Natural killer cell (primary cell): ENCODE data around the gene ASTN2. TPM values are rescaled to one million over a fixed set of nuclear protein-coding genes. Genes with fewer than 3 reads are reported as not detected.

ENCODE experiments used
- ATAC-seq, 3 donors: fragments of 150-1000 bp in 2 of 3; fragments of 200-7000 bp in 1 of 3; cut with Tn5 transposase; 1 replicate in 1 of 3; 2 replicates in 2 of 3; pipeline ENCODE4 v1.10.0; 2021; ENCODE audit warnings: mild to moderate bottlenecking in 2 of 3, moderate library complexity in 2 of 3
- DNase-seq, 2 donors: peaks; one replicate each; pipeline versions ENCODE4 v3.0.0 to v3.0.0-alpha.2; 2013 to 2021; ENCODE audit warnings: mixed read lengths in 1 of 2
- H3K27ac ChIP-seq: one replicate; pipeline ENCODE4 v1.5.1; 2013; ENCODE audit warnings: mild to moderate bottlenecking, low read length
- H3K27me3 ChIP-seq: one replicate; pipeline ENCODE4 v1.6.1; 2013; ENCODE audit warnings: low read length; ENCODE audit not compliant: control insufficient read depth, insufficient read depth
- H3K36me3 ChIP-seq: one replicate; pipeline ENCODE4 v1.6.1; 2013; ENCODE audit warnings: low read length; ENCODE audit not compliant: control insufficient read depth, insufficient read depth
- H3K4me1 ChIP-seq: one replicate; pipeline ENCODE4 v1.6.1; 2013; ENCODE audit warnings: low read length; ENCODE audit not compliant: control insufficient read depth, insufficient read depth
- H3K4me3 ChIP-seq: one replicate; pipeline ENCODE4 v1.5.1; 2013; ENCODE audit warnings: low read length
- H3K9me3 ChIP-seq: one replicate; pipeline ENCODE4 v1.6.1; 2013; ENCODE audit warnings: low read length; ENCODE audit not compliant: control insufficient read depth, insufficient read depth
- H3K27ac Mint-ChIP-seq, 2 donors: one replicate each; pipeline ENCODE4 v1.8.0; 2022; ENCODE audit warnings: mild to moderate bottlenecking in 2 of 2, mixed read lengths in 2 of 2, moderate library complexity in 1 of 2
- H3K27me3 Mint-ChIP-seq, 2 donors: one replicate each; pipeline ENCODE4 v1.8.0; 2022; ENCODE audit warnings: low read depth in 2 of 2, mixed read lengths in 2 of 2
- H3K36me3 Mint-ChIP-seq: one replicate; pipeline ENCODE4 v1.8.0; 2022; ENCODE audit warnings: mixed read lengths
- H3K4me1 Mint-ChIP-seq, 2 donors: one replicate each; pipeline ENCODE4 v1.8.0; 2022; ENCODE audit warnings: mixed read lengths in 2 of 2
- H3K4me3 Mint-ChIP-seq: one replicate; pipeline ENCODE4 v1.8.0; 2022; ENCODE audit warnings: mild to moderate bottlenecking, moderate library complexity, mixed read lengths
- H3K9me3 Mint-ChIP-seq, 2 donors: one replicate each; pipeline ENCODE4 v1.8.0; 2022; ENCODE audit warnings: mixed read lengths in 2 of 2
- WGBS: methylation state at CpG from one replicate; pipeline ENCODE4 v1.1.7; 2013; ENCODE audit warnings: missing lambda C conversion rate; ENCODE audit not compliant: insufficient coverage; 5-methylcytosine and 5-hydroxymethylcytosine counted together
- intact Hi-C: fragments of 100-400 bp; cut with micrococcal nuclease; formaldehyde crosslinking; loops from one replicate; pipeline ENCODE4 v1.14.2; 2022
- total RNA-seq, 4 donors: library from RNA; stranded (reverse); fragments of 120-200 nt in 1 of 4; gene quantifications; one replicate each; pipeline versions ENCODE4 v1.2.3 to v1.2.4, GENCODE V29; 2013 to 2022
- TF ChIP-seq, protein P1 (sequence below): fragments of 200-600 bp; IDR thresholded peaks from one replicate; pipeline ENCODE4 v1.8.0; 2022; ENCODE audit warnings: antibody characterized with exemption

Gene ASTN2
- total RNA-seq, 3 donors from 2014 or later (not counting 1 experiment from before 2014, with no cell fraction given) = 3.0 to 3.5 (median 3.2) TPM

DNA sequence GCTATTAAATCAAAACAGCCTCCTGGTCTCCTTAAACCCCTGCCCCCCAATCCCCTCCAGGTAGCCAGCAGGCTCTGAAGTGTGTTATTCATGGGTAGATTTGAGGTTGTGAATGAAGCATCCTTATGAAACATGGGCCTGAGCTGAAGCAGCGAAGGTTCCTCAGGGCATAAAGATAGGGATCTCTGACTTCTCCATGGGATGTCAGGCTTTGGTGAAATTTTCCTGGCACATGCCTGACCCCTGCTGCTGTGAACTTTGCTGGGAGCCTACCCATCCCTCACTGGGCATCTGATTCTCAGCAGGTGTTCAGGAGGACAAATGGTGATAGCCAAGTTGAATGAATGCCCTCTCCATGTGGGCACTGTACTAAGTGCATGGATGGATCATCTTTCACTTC is 250.3 kb downstream of the ASTN2 start:
- TF ChIP-seq, protein P1, sequence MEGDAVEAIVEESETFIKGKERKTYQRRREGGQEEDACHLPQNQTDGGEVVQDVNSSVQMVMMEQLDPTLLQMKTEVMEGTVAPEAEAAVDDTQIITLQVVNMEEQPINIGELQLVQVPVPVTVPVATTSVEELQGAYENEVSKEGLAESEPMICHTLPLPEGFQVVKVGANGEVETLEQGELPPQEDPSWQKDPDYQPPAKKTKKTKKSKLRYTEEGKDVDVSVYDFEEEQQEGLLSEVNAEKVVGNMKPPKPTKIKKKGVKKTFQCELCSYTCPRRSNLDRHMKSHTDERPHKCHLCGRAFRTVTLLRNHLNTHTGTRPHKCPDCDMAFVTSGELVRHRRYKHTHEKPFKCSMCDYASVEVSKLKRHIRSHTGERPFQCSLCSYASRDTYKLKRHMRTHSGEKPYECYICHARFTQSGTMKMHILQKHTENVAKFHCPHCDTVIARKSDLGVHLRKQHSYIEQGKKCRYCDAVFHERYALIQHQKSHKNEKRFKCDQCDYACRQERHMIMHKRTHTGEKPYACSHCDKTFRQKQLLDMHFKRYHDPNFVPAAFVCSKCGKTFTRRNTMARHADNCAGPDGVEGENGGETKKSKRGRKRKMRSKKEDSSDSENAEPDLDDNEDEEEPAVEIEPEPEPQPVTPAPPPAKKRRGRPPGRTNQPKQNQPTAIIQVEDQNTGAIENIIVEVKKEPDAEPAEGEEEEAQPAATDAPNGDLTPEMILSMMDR = no peak
- Histone ChIP-seq H3K36me3 (no peaks in the 10 kb centered on the region), H3K4me3 (no peak overlapping the region), H3K9me3 (no peaks in the 10 kb centered on the region), H3K27ac (no peak overlapping the region), H3K4me1 (no peaks in the 10 kb centered on the region), H3K27me3 (no peaks in the 10 kb centered on the region)
- Mint-ChIP-seq H3K4me3 (no peak overlapping the region), H3K36me3 (no peaks in the 10 kb centered on the region), H3K27me3 (peaks cover 0 to 3% of the 10 kb centered on the region in 2 donors), H3K27ac (no peak overlapping the region), H3K9me3 (peaks cover 0 to 8% of the 10 kb centered on the region in 2 donors), H3K4me1 (no peaks in the 10 kb centered on the region)
- intact Hi-C loops = no loop called here
- 85% methylated on average over 1 of the region's 1 CpG for WGBS
- DNase-seq = no peak
- ATAC-seq = no peak

DNA sequence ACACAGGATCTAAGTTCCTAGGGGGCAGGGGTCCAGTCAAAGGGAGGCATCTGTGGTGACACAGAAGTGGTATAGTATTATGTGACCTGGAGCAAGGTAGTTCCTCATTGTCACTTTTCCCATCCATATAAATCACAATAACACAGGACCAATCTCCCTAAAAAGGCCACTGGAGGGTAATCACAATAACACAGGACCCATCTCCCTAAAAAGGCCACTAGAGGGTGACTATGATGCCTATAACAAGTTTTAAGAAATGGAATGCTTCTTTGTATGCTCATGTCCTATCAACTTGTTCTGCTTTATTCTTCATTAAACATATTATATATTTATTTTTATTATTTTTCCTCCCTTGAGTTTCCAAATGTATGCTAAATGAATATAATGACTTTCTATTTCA is 254.6 kb downstream of the ASTN2 start:
- no peaks in the 10 kb centered on the region for H3K36me3 Mint-ChIP-seq
- ATAC-seq = no peak
- H3K27ac ChIP-seq = no peak overlapping the region
- H3K27me3 ChIP-seq = no peaks in the 10 kb centered on the region
- H3K27me3 Mint-ChIP-seq = no peaks in the 10 kb centered on the region
- H3K9me3 Mint-ChIP-seq = peaks cover 0 to 8% of the 10 kb centered on the region in 2 donors
- no peak overlapping the region for H3K4me3 ChIP-seq
- H3K4me1 ChIP-seq = no peaks in the 10 kb centered on the region
- TF ChIP-seq, protein P1 = no peak
- intact Hi-C loops = no loop called here
- no peaks in the 10 kb centered on the region for H3K36me3 ChIP-seq
- no peaks in the 10 kb centered on the region for H3K9me3 ChIP-seq
- no peaks in the 10 kb centered on the region for H3K4me1 Mint-ChIP-seq
- H3K27ac Mint-ChIP-seq = no peak overlapping the region
- H3K4me3 Mint-ChIP-seq = no peak overlapping the region
- no peak for DNase-seq

GRCh38 chr9:117156771-117157535 is 257.9 kb downstream of the ASTN2 start:
- TF ChIP-seq, protein P1 = no peak
- no peak overlapping the region for H3K4me3 ChIP-seq
- WGBS = 77% methylated on average over 2 of the region's 2 CpGs
- H3K27ac ChIP-seq = no peak overlapping the region
- H3K27ac Mint-ChIP-seq = no peak overlapping the region
- H3K27me3 Mint-ChIP-seq = no peaks in the 10 kb centered on the region
- no peaks in the 10 kb centered on the region for H3K4me1 ChIP-seq
- no peak overlapping the region for H3K4me3 Mint-ChIP-seq
- intact Hi-C loops = no loop called here
- H3K4me1 Mint-ChIP-seq = no peaks in the 10 kb centered on the region
- no peaks in the 10 kb centered on the region for H3K36me3 Mint-ChIP-seq
- no peak for DNase-seq
- no peak for ATAC-seq
- no peaks in the 10 kb centered on the region for H3K9me3 ChIP-seq
- no peaks in the 10 kb centered on the region for H3K27me3 ChIP-seq
- peaks cover 0 to 9% of the 10 kb centered on the region in 2 donors for H3K9me3 Mint-ChIP-seq
- H3K36me3 ChIP-seq = no peaks in the 10 kb centered on the region
